ENCODE measurements around the gene CCDC152.
A peak's percentile ranks its signal among the peaks of the same experiment; 100 is the strongest.

Gene CCDC152

DNA sequence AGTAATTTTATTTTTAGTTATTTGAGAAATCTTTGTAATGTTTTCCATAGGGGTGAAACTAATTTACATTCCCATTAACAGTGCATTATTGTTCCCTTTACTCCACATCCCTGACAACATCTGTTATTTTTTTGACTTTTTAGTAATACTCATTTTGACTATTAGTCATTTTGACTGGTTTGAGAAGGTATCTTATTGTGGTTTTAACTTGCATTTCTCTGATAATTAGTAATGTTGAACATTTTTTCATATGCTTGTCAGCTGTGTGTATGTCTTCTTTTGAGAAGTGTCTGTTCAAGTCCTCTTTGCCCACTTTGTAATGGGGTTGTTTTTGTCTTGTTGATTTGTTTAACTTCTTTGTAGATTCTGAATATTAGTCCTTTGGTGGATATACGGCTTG lies 27.5 kb downstream of the CCDC152 start:
- no peak for DNase-seq

DNA sequence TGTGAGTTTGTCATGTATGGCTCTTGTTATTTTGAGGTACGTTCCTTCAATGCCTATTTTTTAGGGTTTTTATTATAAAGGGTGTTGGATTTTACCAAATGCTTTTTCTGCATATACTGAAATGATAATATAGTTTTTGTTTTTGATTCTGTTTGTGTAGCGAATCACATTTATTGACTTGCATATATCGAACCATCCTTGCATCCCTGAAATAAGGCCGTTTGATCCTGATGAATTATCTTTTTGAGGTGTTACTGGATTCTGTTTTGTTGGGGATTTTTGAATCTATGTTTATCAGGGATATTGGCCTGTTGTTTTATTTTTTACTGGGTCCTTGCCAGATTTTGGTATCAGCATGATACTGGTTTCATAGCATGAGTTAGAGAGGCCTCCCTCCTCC lies 29.1 kb downstream of the CCDC152 start:
- no peak for DNase-seq

DNA sequence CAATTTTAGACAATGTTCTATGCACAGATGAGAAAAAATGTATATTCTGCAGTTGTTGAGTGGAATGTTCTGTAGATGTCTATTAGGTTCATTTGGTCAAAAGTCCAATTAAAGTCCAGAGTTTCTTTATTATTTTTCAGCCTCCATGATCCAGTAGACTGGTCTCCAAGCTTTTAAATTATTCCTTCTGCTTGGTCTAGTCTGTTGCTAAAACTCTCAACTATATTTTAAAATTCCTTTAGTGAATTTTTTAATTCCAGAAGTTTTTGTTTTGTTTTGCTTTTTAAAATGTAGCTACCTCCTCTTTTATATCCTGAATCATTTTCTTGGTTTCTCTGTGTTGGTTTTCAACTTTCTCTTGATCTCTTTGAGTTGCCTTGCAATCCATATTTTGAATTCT lies 30.5 kb downstream of the CCDC152 start:
- no peak for DNase-seq

DNA sequence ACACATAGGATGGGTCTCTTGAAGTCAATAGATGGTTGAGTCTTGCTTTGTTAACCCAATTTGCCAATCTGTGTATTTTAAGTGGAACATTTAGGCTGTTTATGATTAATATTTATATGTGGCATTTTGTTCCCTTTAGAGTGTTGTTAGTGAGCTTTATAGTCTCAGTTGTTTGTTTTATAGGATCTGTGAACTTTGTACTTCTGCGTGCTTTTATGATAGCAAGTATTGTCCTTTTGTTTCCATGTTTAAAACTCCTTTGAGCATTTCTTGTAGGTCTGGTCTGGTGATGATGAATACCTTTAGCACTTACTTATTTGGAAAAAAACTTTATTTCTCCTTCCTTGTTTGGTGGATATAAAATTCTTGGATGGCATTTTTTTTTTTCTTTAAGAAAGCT lies 31.2 kb downstream of the CCDC152 start:
- no peak for DNase-seq

DNA sequence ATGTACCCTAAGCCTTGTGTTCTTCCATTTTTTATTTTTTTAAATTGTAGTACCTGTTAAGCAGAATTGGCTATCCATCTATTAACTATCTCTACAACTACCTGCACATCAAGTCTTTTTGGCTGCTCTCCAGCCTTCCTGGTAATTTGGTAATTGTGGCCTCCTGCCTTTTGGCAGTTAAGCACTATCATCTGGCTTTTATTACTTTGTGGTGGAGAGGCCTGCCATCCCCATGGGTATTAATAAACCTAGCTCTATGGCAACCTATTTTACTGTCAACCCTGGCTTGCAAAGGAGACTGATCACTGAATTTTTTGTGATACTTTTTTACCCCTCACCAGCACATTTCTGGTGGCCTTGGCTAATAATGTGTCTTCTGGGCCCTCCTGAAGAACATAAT lies 34.5 kb downstream of the CCDC152 start:
- DNase-seq = no peak

DNA sequence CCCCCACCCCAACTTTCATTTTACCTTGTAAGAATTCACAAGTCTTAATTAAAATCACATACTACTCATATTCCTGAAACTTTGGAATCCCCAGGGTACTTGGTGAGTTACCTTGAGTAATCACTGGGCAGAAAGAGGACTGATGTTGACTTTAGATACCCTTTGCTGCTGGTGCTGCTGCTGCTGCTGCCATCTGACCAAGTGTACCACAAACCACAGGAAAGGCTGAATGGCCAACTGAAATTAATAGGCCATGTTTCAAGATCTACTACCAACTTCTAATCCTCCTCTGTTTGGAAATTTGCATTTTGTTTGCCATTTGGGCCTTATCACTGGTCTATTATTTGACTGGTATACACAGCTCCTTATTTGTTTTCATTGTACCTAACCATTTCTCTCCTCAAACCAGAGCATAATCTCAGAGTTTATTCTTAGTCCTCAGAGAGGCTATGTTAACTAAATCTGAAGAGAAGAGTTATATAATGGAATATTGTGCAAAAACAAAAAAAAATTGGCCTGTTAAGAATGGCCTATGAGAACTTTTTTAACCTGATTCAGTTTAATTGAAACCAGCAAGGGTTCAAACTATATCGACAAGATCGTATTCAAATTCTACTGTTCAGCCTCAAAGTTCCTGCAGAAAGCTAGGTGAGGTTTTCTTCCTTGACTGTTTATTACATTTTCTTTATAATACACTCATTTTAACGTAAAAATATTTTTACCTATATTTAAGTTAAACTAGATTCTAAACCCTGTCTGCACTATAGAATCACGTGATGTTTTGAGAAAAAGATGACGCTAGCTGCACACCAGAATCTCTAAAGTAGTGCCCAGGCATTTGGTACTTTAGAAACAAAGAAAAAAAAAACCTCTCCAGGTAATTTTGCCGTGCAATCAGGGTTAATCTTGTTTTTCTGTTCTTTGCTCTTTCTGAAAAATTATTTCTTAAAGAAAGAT lies 41.9 kb downstream of the CCDC152 start:
- DNase-seq = no peak

DNA sequence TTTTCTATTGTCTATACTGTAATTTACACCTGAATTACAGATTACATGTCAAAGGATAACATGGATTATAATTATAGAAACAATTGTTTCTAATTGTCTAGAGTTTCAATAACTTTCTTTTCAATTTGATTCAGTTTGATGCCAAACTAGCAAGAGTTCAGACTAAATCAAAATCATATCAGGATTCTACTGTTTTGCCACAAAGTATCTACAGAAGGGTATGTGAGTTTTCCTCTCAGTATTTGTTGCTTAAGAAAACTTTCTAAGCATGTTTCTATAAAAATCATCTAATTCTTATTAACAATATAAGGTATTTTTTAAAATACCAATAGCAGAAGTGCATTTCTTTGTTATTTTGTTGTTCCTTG lies 42.6 kb downstream of the CCDC152 start:
- DNase-seq = no peak

DNA sequence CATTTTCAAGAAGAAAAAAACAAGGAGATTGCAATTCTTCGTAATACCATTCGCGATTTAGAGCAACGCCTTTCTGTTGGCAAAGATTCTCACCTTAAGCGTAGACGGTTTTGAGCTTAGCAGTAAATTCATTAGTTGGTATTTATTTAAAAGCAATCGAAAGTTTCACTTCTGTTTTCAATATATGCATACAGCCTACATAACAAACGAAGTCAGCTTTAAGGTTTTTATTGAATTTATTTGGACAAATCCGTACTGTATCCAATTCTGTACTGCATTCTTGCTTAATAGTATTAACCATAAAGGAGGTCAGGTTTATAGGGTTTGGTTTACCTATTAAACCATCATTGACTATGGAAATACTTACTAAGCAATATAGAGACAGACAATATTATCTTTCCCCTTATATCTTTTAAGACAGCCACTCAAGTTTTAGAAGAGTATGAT lies 43.1 kb downstream of the CCDC152 start:
- DNase-seq = no peak

DNA sequence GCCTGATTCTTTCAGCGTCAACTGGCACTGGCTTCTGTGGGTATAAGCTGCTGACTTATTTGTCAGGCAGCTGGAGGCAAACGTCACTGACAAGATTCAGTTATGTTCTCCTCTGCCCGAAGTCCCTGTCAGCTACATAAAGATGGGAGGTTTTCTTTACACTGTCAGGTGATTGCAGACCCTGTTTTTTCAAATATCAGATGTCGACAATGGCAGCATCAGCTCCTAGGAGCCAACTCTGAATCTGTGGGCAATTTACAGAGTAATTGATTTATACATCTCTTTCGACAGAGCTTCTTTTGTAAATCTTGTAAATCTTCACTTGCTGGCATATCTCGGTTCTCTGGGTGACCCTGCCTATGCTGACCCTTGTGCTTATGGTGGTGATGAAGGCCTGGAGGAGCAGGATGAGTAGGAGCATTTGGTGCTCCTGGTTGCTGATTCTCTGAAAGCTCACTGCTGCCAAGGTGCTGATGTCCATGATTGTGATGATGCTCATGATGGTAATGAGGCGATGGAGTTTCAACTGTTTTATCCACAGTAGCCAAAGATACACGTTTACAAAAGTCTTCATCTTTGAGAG lies 44.2 kb downstream of the CCDC152 start:
- DNase-seq = no peak

DNA sequence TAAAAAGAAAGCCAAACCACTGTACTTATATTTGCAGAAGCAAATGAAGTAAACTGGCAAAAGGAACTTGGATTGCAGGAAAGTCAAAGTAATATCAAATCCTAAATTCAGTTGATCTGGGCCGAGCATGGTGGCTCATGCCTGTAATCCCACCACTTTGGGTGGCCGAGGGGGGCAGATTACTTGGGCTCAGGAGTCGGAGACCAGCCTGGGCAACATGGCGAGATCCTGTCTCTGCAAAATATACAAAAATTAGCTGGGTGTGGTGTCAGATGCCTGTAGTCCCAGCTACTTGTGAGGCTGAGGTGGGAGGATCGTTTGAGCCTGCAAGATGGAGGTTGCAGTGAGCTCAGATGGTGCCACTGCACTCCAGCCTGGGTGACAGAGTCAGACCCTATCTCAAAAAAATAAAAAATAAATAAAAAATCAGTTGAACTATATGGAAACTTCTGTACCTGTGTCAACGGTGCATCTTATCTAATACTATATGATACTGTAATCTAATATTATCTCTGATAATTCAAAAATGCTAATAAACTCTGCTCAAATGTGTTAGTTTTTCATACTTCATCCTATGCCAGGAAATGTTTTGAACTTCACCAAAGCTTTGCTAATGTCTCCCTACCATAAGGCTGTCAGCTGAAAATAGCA lies 45.0 kb downstream of the CCDC152 start:
- DNase-seq = no peak

DNA sequence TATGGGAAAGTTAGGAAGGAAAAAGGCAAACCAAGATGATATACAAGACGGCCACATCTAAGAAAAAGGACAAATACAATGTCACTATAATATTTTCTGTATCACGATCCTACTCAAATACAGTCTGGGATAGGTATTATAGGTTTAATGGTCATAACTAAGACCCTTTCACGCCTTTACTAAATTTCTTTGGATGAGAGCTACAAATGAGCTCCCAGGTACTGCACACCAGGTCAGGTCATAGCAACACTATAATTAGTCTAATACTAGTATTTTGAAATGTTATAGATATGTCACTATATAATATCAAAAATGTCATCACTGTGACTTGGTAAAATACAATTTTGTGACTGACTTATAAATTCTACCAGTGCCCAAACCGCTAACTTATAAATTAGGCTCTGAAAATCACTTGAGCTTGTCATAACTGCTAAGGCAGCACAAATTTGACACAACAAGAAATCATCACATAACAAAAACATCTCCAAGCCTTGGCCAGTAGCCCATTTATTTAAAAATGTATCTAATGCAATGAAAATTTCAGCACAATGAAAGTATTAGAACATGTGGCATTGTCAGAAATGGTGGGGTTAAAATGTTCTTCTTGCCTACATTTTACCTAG lies 48.2 kb downstream of the CCDC152 start:
- no peak for DNase-seq

DNA sequence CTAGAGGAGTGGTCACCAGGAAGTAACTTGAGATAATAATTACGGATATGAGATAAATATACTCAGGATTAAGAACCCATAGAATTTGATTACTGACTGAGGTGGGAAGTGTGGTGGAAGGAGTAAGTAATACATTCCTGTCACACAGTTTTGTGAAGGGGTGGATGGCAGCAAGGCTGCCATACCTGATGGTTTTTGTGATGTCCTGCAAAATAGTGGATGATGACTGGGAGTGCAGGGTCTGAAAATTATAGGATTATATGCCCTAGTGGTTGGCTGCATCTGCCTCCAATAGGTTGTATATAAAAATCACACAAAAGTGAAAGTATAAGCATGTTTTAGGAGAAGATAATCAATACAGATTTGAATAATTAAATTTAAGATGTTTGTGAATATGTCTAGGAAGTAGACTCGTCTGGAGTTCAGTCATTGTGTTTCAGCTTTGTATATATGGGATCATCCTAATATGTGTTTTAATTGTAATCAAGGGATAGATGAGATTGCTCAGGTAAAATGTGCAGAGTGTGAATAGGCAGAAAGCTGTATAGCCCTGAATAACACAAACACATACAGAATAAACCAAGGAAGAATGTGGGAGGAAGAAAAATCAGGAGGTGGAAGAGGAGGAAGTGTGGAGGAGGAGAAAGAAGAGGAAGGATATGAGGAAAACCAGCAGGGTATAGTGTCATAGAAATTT lies 49.5 kb downstream of the CCDC152 start:
- DNase-seq = no peak

DNA sequence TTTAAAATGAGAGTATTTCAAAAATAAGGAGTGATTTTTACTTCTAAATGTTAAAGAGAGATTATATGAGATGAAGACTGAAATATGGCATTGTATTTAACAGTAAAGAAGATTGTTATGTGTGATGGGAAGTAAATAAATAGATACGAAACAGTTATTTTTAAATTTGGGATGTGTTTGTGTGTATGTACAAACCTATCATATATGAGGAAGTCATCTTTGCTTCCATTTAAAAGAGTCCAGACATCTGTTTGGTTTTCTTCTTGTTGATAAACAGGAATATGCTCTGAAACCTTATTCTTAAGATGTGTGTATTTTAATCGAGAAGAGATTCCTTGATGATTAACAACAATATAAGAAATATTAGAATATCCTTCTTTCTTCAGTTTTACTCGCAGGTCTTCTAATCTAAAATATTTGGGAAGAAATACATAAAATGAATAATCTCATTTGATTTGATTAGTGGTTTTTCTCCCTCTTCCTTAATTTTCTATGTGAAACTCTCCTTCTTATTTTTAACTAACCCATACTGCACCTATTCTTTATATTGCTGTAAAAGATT lies 50.2 kb downstream of the CCDC152 start:
- DNase-seq = no peak

DNA sequence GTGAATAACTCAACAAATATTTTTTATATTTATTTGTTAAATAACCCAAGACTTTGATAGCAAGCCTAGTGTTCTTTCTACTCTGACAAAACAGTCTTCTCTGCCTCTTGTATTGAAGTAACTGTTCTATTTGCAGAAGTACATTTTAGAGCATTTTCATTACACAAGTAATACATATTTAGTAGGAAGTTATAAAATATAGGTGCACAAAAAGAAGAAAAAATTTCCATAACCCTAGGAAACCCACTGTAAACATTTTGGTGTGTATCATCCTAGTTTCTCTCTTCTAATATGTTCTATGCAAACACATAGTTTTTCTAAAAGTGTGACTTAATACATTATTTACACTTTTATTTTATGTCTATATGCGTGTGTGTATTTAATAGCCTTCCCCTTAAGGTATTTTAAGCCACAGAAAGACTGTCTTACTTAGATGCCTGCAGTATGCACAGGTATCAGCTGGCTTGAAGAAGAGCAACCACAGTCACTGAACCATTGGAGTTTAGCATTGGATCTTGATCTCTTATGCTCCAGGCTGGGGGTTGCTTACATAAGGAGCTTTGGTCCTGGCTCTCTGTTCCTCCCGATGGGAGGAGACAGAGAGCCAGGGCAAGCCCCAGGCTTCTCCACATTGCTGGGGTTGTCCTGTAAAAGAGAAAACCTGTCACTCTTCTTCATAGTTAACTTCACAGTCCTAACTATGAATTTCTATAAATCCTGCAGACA lies 51.3 kb downstream of the CCDC152 start:
- DNase-seq = peak; percentile 2

DNA sequence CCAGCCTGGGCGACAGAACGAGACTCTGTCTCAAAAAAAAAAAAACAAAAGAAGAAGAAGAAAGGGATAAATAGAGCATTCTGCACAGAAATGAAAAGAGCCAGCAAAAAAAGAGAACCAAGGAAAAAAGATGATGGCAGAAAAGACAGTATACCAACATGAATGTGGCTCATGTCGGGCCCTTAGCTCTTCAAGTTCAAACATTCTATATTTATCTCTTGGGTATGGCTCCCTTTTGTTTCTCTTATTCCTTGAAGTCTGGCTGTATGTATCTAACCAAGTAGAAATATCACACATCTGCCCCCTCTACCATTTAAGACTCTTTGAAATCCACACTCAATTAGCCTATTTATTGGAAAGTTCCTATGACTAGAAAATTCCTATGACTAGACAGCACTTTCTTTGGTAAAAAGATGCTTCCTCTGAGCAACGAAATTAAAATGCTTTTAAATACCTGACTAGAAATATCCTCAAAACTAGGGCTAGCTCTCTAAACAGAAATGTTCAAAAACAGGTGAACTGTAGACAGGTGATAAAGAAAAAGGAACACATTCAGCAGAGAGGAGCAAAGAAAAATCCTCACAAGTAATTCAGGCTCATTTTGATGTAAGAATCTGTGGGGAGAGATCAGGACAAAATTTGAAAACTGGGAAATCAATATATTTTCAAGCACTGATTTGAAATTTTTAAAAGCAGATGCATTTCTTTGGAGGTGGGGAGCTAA lies 52.4 kb downstream of the CCDC152 start:
- no peak for DNase-seq

DNA sequence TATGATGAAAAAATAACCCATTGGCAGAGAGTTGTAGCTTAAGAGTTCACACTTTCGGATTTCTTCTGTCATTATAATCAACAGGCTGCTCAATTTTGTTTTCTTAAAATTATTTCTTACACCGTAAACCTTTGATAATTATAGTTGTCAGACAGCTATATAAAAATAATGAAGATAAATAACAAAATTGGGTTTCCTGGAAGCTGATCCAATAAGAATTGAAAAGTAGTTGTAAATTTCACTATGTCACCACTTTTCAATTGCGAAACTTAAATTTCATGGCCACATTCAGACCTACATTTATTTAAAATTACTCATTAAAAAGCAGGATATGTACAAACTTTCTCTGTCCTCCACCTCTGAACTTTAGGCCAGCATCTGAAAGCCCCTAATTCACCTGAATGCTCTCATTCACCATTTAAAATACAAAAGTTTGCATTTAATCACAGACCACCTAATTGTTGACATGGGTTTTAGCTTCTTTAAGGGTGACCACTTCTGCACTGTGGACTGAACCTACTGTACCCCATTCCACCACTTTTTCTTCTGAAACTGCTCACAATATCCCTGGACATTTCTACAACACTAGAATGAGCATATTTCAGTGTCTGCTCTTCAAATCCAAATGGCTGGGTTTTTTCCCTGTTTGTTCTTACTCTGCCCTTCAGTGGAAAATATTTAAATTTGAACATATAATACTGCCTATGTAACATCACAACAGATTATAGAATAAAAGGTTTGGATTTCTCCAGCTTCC lies 54.4 kb downstream of the CCDC152 start:
- no peak for DNase-seq

DNA sequence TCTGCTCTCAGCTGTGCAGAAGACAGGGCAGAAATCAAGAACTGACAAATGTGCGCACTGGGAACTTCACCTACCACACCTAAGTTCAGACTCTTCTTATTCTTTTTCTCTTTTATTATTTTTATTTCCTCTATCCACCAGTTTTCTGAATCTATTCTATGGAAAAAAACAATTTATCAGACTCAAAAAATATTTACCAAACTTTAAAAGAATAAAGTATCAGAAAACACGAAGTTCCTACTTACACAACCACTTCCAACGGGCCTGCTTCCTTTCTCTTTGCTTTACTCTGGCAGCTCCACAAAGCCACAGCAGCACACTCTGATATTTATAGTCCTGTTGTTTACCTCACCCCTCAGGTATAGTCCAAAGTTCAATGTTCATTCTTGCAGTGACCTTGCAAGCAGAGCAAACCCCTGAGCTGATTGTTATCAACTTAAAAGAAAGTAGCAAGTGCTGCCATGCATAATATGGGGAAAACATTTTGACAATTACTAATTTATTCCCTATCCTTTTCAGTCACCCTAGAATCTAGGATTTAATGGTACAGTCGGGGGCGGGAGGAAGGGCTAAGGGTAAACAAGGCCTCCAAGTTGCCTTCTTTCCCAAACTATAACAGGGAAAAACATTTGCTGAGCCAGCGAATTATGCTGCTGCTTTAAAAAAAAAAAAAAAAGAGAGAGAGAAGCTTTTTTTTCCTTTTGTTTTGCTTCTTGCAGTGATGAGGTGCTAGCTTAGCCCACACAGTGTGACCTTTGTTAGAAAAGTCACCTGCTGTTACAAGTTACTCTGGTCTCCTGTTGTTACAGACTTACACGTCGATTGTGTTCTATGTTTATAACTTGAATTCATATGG lies 55.2 kb downstream of the CCDC152 start, which contains the start of gene SELENOP:
TSS of gene SELENOP (minus strand) at position 302 of the 856 bp plus-strand sequence. CDS start 3,539 bp downstream, outside the sequence.
- DNase-seq = peak; percentile 90

DNA sequence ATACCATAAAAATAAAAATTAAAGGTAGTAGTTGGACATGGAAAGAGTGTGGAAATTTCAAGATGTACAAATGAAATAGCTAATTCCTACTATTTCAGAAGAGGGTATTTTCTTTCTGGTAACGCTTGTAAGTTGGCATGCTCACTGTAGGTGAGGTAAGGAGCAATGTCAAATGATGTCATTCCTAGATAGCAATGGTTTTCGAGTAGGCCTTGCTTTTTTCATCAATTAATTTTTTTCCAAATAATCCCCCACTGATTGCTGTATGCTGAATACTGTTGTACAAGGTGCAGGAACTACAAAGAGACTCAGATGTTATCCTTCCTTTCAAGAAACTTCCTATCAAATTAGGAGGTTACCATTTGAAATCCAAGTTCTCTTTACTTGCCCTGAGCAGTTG lies 56.0 kb downstream of the CCDC152 start:
- no peak for DNase-seq

DNA sequence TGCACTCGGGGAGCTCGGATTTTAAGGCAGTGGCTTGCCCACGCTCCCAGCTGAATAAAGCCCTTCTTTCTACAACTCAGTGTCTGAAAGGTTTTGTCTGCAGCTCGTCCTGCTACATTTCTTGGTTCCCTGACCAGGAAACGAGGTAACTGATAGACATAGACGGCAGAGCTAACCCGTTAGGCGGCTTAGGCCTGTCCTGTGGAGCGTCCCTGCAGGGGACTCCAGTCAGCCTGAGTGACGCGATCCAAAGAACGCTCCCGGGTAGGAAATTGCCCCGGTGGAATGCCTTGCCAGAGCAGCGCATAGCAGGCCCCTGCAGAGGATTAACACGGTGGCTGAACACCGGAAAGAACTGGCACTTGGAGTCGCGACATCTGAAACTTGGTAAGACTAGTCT lies 56.9 kb downstream of the CCDC152 start:
- no peak for DNase-seq
